Endothelial cell (in vitro differentiated cells): Measurements from ENCODE around the gene ERAS. TPM values are rescaled to one million over a fixed set of nuclear protein-coding genes. Genes with fewer than 3 reads are reported as not detected.

Source experiments
- DNase-seq: peaks from one replicate; pipeline ENCODE4 v3.0.0; 2021; ENCODE audit warnings: low spot score
- H3K27ac Mint-ChIP-seq: one replicate; pipeline ENCODE4 v1.8.0; 2021; ENCODE audit warnings: mixed read lengths, inconsistent platforms; ENCODE audit not compliant: unreplicated experiment
- H3K27me3 Mint-ChIP-seq: one replicate; pipeline ENCODE4 v1.8.0; 2021; ENCODE audit warnings: mild to moderate bottlenecking, moderate library complexity, mixed read lengths, inconsistent platforms; ENCODE audit not compliant: unreplicated experiment
- H3K36me3 Mint-ChIP-seq: one replicate; pipeline ENCODE4 v1.8.0; 2021; ENCODE audit warnings: mild to moderate bottlenecking, low read depth, mixed read lengths, inconsistent platforms; ENCODE audit not compliant: unreplicated experiment
- H3K4me1 Mint-ChIP-seq: one replicate; pipeline ENCODE4 v1.8.0; 2021; ENCODE audit warnings: mild to moderate bottlenecking, mixed read lengths, inconsistent platforms; ENCODE audit not compliant: unreplicated experiment
- H3K4me3 Mint-ChIP-seq: one replicate; pipeline ENCODE4 v1.8.0; 2021; ENCODE audit warnings: mild to moderate bottlenecking, mixed read lengths, inconsistent platforms; ENCODE audit not compliant: unreplicated experiment
- H3K9me3 Mint-ChIP-seq: one replicate; pipeline ENCODE4 v1.8.0; 2021; ENCODE audit warnings: mixed read lengths, inconsistent platforms; ENCODE audit not compliant: unreplicated experiment
- total RNA-seq: library from RNA; stranded (reverse); fragmentation: NEBNext Ultra II Directional; extraction: Animal tissue kit (Norgen Biotek cat#: 25700); gene quantifications from one replicate; pipeline ENCODE4 v1.2.1, GENCODE V29; 2021; ENCODE audit not compliant: unreplicated experiment
- TF ChIP-seq, protein P1 (sequence below): fragments of 200-600 bp; sonication (generic); IDR thresholded peaks from one replicate; pipeline ENCODE4 v1.5.0; 2021; ENCODE audit warnings: antibody characterized with exemption; ENCODE audit not compliant: unreplicated experiment

Gene ERAS
- total RNA-seq, 1 donor from 2014 or later: not detected

DNA sequence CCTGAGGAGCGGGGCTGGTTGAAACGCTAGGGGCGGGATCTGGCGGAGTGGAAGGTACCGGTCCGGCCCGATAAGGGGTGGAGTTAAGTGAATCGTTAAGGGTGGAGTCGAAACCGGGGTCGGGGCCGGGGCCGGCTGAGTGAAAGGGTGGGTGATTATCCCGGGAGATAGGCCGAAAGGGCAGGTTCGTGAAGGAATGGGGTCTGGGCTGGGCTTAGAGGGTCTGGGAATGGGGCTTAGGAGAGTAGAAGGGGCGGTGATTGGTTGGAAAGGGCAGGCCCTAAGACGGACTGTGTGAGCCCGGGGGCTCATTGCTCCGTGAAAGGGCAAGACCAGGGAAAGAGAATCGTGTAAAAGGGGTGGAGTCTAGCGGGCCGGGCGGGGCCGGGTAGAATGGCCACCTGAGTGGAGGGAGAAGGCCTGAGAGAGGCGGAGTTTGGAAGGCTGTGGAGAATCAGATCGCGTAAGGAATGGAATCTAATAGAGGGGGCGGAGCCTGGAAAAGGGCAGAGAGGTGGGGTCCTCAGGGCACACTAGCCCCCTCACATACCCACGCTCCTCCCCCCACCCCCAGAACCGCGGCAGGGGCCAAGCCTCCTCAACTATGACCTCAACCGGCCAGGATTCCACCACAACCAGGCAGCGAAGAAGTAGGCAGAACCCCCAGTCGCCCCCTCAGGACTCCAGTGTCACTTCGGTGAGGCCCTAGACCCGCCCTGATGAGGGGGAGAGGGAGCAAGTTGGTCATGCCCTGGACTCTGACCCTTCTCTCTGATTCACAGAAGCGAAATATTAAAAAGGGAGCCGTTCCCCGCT, 24.0 kb upstream of the ERAS start:
- Mint-ChIP-seq H3K4me3 (peak overlapping the region; percentile 97), H3K4me1 (peaks cover 5% of the 10 kb centered on the region), H3K9me3 (no peaks in the 10 kb centered on the region), H3K27me3 (peaks cover 7% of the 10 kb centered on the region), H3K27ac (peak overlapping the region; percentile 98), H3K36me3 (peaks cover 10% of the 10 kb centered on the region)
- TF ChIP-seq, protein P1, sequence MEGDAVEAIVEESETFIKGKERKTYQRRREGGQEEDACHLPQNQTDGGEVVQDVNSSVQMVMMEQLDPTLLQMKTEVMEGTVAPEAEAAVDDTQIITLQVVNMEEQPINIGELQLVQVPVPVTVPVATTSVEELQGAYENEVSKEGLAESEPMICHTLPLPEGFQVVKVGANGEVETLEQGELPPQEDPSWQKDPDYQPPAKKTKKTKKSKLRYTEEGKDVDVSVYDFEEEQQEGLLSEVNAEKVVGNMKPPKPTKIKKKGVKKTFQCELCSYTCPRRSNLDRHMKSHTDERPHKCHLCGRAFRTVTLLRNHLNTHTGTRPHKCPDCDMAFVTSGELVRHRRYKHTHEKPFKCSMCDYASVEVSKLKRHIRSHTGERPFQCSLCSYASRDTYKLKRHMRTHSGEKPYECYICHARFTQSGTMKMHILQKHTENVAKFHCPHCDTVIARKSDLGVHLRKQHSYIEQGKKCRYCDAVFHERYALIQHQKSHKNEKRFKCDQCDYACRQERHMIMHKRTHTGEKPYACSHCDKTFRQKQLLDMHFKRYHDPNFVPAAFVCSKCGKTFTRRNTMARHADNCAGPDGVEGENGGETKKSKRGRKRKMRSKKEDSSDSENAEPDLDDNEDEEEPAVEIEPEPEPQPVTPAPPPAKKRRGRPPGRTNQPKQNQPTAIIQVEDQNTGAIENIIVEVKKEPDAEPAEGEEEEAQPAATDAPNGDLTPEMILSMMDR: no peak
- DNase-seq: peak; percentile 65

DNA sequence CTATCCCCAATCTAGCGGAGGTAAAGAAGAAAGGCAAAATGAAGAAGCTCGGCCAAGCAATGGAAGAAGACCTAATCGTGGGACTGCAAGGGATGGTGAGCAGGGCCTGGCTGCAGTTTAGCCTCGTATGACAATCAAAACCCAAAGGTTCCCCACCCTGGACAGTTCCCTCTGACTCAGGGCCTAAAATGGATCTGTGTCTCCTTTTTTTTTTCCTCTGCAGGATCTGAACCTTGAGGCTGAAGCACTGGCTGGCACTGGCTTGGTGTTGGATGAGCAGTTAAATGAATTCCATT, 23.5 kb upstream of the ERAS start:
- Mint-ChIP-seq H3K36me3 (peaks cover 10% of the 10 kb centered on the region), H3K27ac (peak overlapping the region; percentile 36), H3K4me3 (peak overlapping the region; percentile 97), H3K4me1 (peaks cover 5% of the 10 kb centered on the region), H3K27me3 (peaks cover 7% of the 10 kb centered on the region), H3K9me3 (no peaks in the 10 kb centered on the region)
- TF ChIP-seq, protein P1: no peak
- DNase-seq: no peak

DNA sequence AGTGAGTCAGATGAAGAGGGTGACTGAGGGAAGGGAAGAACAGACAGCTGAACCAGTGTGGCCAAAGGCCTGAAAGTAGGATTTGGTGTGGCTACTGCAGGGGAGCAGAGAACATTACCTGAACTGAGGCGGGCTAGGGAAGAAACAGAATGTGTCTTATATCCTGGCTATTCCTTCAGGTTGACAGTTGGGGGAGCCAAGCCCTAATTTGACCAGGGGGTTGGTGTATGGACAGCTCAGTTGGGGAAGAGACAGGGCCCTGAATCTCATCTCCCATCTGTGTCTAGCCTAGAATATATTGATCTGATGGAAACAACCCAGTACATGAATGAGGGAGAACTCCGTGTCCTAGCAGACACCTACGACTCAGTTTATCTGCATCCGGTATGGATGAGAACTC, 20.2 kb upstream of the ERAS start:
- H3K27me3 Mint-ChIP-seq: peaks cover 7% of the 10 kb centered on the region
- no peaks in the 10 kb centered on the region for H3K9me3 Mint-ChIP-seq
- no peak overlapping the region for H3K27ac Mint-ChIP-seq
- H3K4me1 Mint-ChIP-seq: no peaks in the 10 kb centered on the region
- no peak for DNase-seq
- no peak overlapping the region for H3K4me3 Mint-ChIP-seq
- peaks cover 10% of the 10 kb centered on the region for H3K36me3 Mint-ChIP-seq
- TF ChIP-seq, protein P1: no peak

DNA sequence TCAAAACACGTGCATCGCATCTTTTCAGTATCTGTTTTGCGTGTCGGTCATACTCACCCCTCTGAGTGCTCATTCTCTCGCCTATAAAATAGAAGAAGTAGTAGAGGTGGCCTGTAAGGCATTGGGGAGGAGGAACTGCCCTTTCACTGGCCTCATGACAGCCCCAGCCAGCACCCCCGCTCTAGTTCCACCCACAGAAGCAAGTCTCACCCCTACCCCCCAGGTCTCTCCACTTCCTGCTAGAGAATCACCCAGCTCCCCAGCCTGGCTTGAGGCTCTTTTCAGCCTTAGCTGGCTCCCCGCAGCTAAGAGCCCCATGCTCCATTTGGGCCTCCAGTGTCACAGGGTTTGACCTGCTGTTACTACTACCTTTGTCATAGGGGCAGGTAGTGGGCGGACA, 12.7 kb upstream of the ERAS start:
- no peaks in the 10 kb centered on the region for H3K27me3 Mint-ChIP-seq
- no peak for DNase-seq
- peaks cover 7% of the 10 kb centered on the region for H3K36me3 Mint-ChIP-seq
- no peaks in the 10 kb centered on the region for H3K4me1 Mint-ChIP-seq
- H3K9me3 Mint-ChIP-seq: no peaks in the 10 kb centered on the region
- H3K4me3 Mint-ChIP-seq: no peak overlapping the region
- H3K27ac Mint-ChIP-seq: no peak overlapping the region
- TF ChIP-seq, protein P1: no peak

DNA sequence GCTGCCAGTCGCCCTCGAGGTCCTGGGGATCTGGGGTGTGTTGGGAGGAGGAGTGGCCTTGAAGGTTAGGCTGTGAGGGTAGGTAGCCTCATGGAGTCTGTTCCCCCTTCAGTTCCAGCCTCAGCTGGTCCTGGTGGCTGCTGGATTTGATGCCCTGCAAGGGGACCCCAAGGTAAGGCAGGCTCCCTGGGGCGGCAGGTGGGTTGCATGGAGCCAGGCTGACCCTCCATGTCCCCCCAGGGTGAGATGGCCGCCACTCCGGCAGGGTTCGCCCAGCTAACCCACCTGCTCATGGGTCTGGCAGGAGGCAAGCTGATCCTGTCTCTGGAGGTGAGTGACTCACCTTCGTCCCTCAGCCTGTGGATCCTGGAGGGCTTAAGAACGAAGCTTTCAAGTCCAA, 11.6 kb upstream of the ERAS start:
- Mint-ChIP-seq H3K4me1 (no peaks in the 10 kb centered on the region), H3K36me3 (peaks cover 16% of the 10 kb centered on the region), H3K27me3 (peaks cover 1% of the 10 kb centered on the region), H3K27ac (no peak overlapping the region), H3K4me3 (no peak overlapping the region), H3K9me3 (no peaks in the 10 kb centered on the region)
- TF ChIP-seq, protein P1: no peak
- no peak for DNase-seq
